ENCODE results near the gene DZIP1.
A peak's percentile ranks its signal among the peaks of the same experiment; 100 is the strongest.

Gene DZIP1

DNA sequence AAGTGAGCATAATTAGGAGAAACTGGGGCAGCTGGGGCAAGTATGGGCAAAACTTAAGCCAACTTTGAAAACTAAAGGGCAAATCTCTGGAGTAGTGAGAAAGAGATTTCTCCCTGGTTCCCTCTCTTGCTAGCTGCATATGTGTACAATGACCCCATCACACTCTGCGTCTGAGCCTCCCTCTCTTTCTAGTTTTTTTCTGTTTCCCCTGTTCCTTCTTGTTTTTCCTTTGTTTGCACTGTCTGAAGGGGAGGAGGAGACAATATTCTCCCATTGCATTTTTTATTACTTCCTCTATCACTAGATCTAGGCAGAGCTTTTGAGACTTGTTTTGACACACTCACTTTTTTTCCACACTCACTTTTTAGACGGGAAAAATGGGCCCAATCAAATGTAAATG is 103.2 kb downstream of the DZIP1 start:
- DNase-seq, result no peak

DNA sequence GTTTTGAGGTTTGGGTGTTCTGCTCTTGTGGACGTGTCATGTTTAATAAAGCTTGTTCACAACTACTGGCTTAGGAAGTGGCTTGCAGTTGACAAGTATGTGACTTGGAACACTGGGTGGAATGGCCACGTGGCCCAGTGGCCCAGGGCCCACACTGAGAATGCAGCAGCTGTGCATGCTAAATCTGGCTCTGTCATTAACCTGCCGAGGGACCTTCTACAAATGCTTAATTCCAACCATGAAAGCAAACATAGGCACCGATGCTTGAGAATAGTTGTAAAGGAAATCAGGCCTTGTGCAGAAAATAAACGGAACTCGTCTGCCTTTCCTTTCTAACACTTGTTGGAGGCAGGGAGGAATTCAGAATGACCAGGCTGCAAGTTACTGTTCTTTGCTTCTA is 103.6 kb downstream of the DZIP1 start:
- DNase-seq, result no peak

DNA sequence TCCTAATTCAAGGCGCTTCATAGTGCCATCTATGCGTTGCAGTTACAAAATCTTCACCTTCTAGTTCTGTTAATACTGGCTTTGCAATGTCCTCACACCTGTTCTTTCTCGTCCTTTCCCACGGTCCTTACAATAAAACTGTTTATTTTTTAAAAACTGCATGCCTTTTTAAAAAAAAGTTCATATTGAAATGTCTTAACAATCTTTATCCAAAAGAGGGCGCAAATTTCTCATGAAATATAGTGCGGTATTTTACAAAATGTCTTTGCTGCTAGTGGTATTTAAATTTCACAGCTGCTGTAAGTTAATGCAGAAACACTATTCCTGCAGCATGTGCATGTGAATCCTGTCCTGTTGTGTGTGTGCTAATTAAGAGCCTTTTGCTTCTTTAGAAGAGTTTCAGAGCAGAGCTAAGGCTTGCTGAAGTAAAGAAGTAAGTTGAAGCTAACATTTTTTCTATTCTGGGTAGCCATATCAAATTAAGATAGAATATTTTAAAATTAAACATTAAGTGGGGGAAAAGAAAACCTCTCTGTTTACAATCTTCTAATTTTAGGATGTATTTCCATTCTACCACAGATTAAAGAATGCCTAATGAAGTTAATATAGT is 107.8 kb downstream of the DZIP1 start:
- DNase-seq, result no peak

DNA sequence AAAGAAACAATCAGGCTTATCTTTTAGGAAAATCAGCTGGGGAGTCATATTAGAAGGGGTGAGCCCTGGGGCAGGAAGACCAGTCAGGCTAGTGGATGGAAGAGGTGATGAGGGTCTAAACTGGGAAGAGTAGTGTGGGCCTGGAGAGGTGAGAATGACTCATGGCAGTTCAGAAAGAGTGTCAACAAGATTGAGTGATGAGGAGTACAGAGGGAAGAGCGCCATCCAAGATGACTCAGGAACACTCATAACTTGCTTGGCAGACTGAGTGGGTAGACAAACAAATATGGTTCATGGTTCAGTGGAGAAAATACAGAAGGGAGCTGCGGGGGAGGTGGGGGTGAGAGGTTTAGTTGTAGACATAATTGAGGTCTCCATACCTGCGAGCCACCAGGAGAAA is 109.3 kb downstream of the DZIP1 start:
- DNase-seq, result peak in 1 of 2 experiments; percentile 20

DNA sequence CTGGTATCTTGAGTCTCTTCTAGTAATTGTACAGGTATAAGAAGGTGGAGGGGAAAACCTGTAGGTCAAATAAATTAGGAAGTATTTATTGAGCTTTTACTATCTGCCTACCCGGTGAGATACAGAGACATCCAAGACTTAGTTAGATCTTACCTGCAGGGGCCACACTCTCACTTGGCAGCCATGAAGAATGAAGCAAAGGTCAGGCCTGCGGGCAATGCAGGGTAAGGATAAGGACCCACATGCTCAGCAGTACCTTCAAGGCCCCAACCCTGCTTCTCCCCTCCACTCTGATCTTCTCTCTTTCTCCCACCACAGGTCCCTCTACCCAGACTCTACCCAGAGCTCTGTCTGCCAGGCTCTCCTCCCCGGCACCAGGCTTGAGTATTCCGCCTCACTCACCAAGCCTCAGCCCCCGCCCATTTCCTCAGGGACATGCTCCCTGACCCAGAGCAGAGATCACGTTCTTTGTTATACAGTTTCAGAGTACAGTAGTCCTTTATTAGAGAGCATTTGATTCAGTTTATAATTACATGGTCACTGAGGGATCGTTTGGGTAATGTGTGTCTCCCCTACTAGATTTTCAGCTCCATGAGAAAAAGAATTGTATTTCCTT is 110.9 kb downstream of the DZIP1 start:
- no peak for DNase-seq

DNA sequence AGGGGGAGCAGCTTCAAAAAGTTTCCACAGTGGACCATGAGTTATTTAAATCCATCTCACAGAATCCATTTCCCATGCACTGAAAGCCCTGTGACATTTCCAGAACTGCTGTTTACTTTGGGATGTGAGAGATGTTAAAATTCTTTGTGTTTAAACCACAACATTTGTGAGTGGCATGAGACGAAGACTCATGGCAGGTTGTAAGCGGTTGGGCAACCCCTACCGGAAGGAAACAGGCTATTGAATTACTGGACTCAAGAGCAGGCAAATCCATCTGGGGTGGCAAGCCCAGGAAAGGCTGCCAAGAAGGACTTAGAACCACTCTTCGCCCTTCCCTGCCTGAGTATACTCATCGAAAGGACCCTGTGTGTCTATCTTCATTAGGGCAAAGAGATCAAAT is 114.3 kb downstream of the DZIP1 start:
- DNase-seq, result no peak

Measured in activated T-cell treated with anti-CD3 and anti-CD28 coated beads, Interleukin-2, amount 50 U/mL, for 48 hours (primary cell).